ENCODE measurements around the gene BACH2. TPM values are rescaled to one million over a fixed set of nuclear protein-coding genes. Genes with fewer than 3 reads are reported as not detected.

Gene BACH2
- total and polyA plus RNA-seq, 10 of the 15 experiments (the other 5 are each of a cell fraction or from before 2014, with no cell fraction given), result 0.03 to 0.28 (median 0.04) TPM; not detected in 3

GRCh38 chr6:90257486-90257738, 39.2 kb downstream of the BACH2 start:
- intact Hi-C loops (cut with micrococcal nuclease; ENCODE audit: unreplicated experiment) (no loop called here), in situ Hi-C loops (cut with MboI) (no loop called here)
- H3K27ac ChIP-seq (ENCODE audit: control insufficient read depth, insufficient read depth), result no peak overlapping the region
- H3K9me3 ChIP-seq (replicated peaks; ENCODE audit: control insufficient read depth, insufficient read depth, low read length), result no peaks in the 10 kb centered on the region
- no peaks in the 10 kb centered on the region; a peak in 2 of 4 replicates for H3K27me3 ChIP-seq (replicated peaks in 1 of 2; ENCODE audit: control insufficient read depth in 2 of 2, insufficient read depth in 2 of 2, low read length in 1 of 2)
- ChIA-PET CTCF (no interaction called here), POLR2A (no interaction called here), SMC1A (ENCODE audit: uncharacterized antibody, unreplicated experiment) (no interaction called here), RAD21 (ENCODE audit: unreplicated experiment) (no interaction called here)
- no peaks in the 10 kb centered on the region for H3K79me2 ChIP-seq (ENCODE audit: control insufficient read depth, insufficient read depth, low read length)
- no TSS peak for BruUV-seq (replicated peaks)
- no peak overlapping the region for H3K9ac ChIP-seq (ENCODE audit: control insufficient read depth, insufficient read depth, low read length)
- no peak for TF ChIP-seq POLR2AphosphoS5 (IDR thresholded peaks at IDR 0.05; ENCODE audit: low read length)
- TF ChIP-seq FOS (IDR thresholded peaks at IDR 0.05; ENCODE audit: borderline replicate concordance, extremely low read depth, insufficient read length), result no peak
- TF ChIP-seq SRF (IDR thresholded peaks at IDR 0.05; ENCODE audit: low read depth in 2 of 2, low read length in 2 of 2), result no peak
- no peak for TF ChIP-seq ZBTB33 (IDR thresholded peaks at IDR 0.05)
- TF ChIP-seq LARP7 (IDR thresholded peaks at IDR 0.05), result no peak
- TF ChIP-seq ATF3 (IDR thresholded peaks at IDR 0.05; ENCODE audit: borderline replicate concordance, extremely low read depth, low read depth, low read length), result no peak
- TF ChIP-seq STAT3 (IDR thresholded peaks at IDR 0.05; ENCODE audit: low read depth, low read length), result no peak
- no peak for TF ChIP-seq SREBF2 (IDR thresholded peaks at IDR 0.05; ENCODE audit: low read length)
- TF ChIP-seq IKZF1 (conservative IDR thresholded peaks at IDR 0.05), result no peak
- no peak for TF ChIP-seq EED (IDR thresholded peaks at IDR 0.05; ENCODE audit: low read depth)
- TF ChIP-seq NR2C2 (IDR thresholded peaks at IDR 0.05; ENCODE audit: borderline replicate concordance, control insufficient read depth, insufficient read length, low read depth), result no peak
- no peak for TF ChIP-seq ZNF622 (IDR thresholded peaks at IDR 0.05)
- TF ChIP-seq MTA2 (IDR thresholded peaks at IDR 0.05; ENCODE audit: low read depth), result no peak
- no peak for TF ChIP-seq MYB (IDR thresholded peaks at IDR 0.05; ENCODE audit: borderline replicate concordance, low read depth, low read length)
- TF ChIP-seq NFIC (IDR thresholded peaks at IDR 0.05; ENCODE audit: low read depth, low read length), result no peak
- TF ChIP-seq IRF3 (IDR thresholded peaks at IDR 0.05), result no peak
- no peak for TF ChIP-seq NR2C1 (IDR thresholded peaks at IDR 0.05)
- ATAC-seq (no peak), FAIRE-seq (no peak), DNase-seq (ENCODE audit: low read depth, low spot score) (no peak)
- whole genome bisulfite sequencing (ENCODE audit: insufficient coverage, insufficient replicate concordance, low lambda C conversion rate, missing lambda C conversion rate), result 0% methylated on average over 1 of the region's 1 CpG
- no peaks in the 10 kb centered on the region for H3K4me1 ChIP-seq (ENCODE audit: control insufficient read depth, insufficient read depth, low read length)
- H3K36me3 ChIP-seq (ENCODE audit: control insufficient read depth in 2 of 2, insufficient read depth in 2 of 2, low read length in 1 of 2), result no peaks in the 10 kb centered on the region
- H2AFZ ChIP-seq (ENCODE audit: control insufficient read depth, low read depth, low read length), result no peak overlapping the region
- H4K20me1 ChIP-seq (ENCODE audit: control insufficient read depth, insufficient read depth), result no peaks in the 10 kb centered on the region
- H3K4me2 ChIP-seq (ENCODE audit: control insufficient read depth, insufficient read depth), result no peak overlapping the region
- no peak overlapping the region for H3K4me3 ChIP-seq
